NCI-H526 treated with DMSO at 0.1 percent for 48 hours (cell line): ENCODE results near the gene EWSR1.

Experiments used
- DNase-seq: peaks from one replicate; lab custom pipeline; 2025; lab: John Stamatoyannopoulos, UW

Gene EWSR1

GRCh38 chr22:29251265-29251664 is 16.8 kb upstream of the EWSR1 start:
- no peak for DNase-seq

- no peak for DNase-seq
Measured at GRCh38 chr22:29251981-29252911, 15.8 kb upstream of the EWSR1 start.

GRCh38 chr22:29253561-29254285 is 14.3 kb upstream of the EWSR1 start:
- no peak for DNase-seq

DNA sequence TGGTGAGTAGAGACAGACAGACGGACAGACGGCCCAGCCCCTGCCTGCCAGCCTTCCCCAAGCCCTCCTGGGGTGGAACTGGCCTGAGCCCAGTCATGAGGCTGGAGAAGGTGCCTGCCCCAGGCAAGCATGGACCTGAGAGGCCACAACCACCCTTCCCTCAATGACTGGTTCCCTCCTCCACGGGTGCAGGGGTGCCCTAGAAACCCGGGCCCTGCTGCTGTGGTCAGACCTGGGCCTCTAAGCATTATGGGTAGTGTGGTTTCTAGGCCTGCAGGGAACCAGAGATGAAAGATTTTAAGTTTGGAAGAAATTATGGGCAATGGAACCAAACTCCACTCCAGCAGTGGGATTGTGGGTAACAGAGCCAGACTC is 13.8 kb upstream of the EWSR1 start:
- DNase-seq, result no peak

- DNase-seq, result no peak
Measured at GRCh38 chr22:29255064-29255621, 12.9 kb upstream of the EWSR1 start.

GRCh38 chr22:29256606-29257325 is 11.3 kb upstream of the EWSR1 start:
- DNase-seq, result no peak

- no peak for DNase-seq
Measured at GRCh38 chr22:29257751-29258181, 10.3 kb upstream of the EWSR1 start.

GRCh38 chr22:29258407-29259252 is 9.4 kb upstream of the EWSR1 start:
- no peak for DNase-seq

- no peak for DNase-seq
Measured at GRCh38 chr22:29259253-29259899, 8.7 kb upstream of the EWSR1 start.

DNA sequence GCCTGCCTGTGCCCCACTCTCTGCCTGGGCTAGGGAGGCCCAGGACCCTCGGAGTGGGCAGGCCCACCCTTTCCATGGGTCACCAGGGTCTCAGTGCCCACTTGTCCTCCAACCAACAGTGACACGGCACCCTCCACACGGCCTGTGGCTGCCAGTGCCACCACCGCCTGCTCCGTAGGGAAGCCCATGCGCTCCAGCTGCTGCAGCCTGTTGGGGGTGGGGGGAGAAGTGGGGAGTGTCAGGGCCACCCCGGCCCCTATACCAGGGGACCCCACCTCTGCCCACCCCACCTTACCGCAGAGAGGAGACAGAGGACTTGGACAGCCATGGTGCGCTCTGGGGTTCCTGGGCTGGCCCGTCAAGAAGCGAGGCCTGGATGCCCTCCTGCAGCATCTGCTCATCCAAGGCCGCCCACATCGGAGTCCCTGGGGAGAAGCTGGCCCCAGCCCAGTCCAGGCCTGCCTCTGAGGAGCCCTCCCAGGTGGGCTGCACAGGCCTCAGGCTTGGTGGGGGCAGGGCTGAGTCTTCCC is 8.0 kb upstream of the EWSR1 start:
- no peak for DNase-seq

DNA sequence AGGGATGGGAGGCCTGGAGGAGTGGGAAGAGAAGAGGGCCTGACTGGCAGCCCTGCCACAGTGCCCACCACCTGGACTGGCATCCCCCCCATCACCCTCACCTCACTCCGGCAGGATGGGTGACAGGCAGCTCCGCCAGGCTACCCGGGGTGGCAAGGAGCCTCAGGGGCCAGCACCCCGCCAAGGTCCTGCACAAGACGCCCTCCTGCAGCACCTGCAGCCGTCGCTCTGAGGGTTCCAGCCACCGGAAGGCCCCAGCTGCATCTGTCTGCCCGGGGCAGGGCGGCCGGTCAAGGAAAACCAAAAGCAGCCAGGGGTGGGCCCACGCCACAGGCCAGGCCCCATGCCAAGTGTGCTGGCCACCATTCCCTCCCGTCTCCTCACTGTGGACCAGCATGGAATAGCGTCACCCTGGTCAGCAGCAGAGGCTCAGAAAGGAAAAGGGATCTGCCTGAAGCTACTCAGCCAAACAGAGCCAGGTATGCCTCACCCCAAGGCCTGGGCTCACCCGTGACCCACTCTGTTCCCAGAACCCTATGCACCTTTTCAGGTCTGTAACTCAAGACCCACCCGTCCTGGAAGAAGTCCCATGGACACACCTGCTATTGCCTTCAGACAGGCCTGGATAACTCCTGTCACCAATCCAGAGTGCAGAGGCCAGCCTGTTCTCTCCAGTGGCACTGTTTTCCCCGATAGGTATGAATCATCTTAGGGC is 7.3 kb upstream of the EWSR1 start:
- no peak for DNase-seq

DNA sequence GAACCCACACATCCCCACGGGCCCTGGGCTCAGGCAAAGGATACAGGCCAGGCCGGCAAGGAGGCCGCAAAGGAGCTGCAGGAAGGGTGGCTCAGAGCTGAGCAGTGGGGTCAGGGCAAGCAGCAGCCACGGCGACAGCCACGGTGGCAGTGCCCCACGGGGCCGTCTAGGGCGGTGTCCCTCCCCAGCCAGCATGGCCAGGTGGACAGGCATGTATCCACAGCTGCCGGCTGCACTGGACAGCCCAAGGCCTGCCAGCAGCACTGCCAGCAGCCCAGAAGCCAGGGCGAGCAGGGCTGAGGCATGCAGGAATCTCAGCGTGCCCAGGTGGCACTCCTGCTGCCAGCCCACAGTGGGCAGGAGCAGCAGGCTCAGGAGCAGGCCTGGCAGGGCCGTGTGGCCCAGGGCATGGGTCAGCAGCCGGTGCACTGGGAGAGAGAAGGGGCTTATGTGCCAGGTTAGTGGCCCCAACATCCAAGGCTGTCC is 4.2 kb upstream of the EWSR1 start:
- DNase-seq, result no peak

- no peak for DNase-seq
Measured at GRCh38 chr22:29265305-29265704, 2.8 kb upstream of the EWSR1 start.

- no peak for DNase-seq
Measured at GRCh38 chr22:29265929-29266328, 2.1 kb upstream of the EWSR1 start.

GRCh38 chr22:29266564-29267461 is 1.3 kb upstream of the EWSR1 start:
- no peak for DNase-seq

DNA sequence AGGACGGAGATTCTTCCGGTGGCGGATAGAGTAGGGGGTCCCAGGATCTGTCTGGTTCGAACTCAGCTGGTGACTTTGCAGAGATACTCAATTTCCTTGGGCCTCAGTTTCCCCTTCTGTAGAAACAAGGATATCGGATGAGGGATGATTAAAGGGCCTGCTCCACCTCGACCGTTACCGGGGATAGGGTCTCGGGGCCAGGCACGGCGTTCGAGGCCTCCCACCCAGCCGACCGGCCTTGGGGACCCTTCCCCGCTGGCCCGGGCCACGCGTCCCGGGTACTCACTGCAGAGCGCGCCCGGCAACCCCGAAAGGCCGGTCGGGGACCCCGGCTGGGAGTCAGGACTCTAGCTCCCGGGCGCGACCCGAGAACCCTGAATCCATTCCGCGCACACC is 608 bp upstream of the EWSR1 start:
- DNase-seq, result no peak

DNA sequence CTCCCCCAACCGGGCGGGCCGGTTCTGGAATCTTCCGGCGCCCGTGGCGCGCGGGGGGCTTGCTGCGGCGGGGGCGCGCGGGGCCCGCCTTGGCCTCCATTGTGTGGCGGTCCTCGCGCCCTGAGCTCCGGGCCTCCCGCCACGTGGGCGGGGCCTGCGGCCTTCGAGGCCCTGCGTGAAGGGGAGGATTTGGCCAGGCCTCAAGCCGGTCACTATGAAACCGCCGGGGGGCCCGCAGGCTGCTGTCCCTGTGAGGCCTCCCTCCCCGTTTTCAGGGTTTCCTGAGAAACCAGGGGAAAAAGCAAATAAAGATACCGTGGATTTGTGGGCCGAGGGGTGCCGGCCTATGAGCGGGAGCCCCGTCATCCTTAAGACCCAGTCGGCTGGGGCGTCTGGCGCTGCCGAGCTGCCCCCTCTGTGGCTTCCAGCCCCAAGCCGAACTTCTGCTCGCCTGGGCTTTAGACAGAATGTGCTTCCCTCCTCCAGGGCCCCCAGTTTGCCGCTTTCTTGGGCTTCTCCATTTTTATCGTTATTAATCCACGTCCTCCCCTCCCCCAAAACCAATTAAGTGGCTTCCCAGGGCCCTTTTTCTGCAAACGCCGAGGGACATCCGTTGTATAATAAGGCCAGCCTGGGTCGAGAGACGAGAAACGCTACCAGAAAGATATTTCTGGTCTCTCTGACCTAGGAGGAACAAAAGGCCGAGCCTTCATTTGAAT is 602 bp downstream of the EWSR1 start:
- no peak for DNase-seq

DNA sequence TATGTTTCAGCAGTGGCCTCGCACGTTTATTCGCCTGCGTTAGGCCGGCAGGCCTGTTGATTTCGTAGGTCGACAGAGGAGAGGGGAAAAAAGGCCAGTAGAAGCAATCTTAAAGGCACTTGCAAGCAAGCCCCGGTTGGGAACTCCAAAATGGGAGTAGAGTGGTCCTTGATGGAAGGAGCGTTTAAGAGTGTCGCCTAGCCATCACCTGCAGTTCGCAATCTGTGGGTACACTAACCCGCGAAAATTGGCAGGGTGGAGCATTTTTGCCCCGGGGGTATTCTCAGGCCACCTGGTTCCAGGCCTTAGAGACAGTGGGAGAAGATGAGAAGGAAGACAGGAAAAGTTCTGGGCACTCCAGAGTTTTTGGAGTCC is 1.1 kb downstream of the EWSR1 start:
- no peak for DNase-seq
